GM23338 (cell line): ENCODE results near the gene TCF12.

ENCODE experiments used
- CREB1 ChIP-seq: fragments of 250-450 bp; sonication (Bioruptor Pico); IDR thresholded peaks from 2 replicates; pipeline ENCODE4 v1.5.0; 2020; ENCODE audit warnings: low read depth, mild to moderate bottlenecking, moderate library complexity
- CTCF ChIP-seq, 2 experiments: fragments of 200-600 bp in 1 of 2; sonication (generic) in 1 of 2; conservative IDR thresholded peaks; 2 replicates each; pipeline versions ENCODE4 v1.5.1 to v1.6.1; 2016 to 2017; ENCODE audit warnings: antibody characterized with exemption in 2 of 2, low read depth in 2 of 2, mild to moderate bottlenecking in 2 of 2, moderate library complexity in 1 of 2
- EZH2 ChIP-seq: fragments of 200-600 bp; sonication (generic); IDR thresholded peaks from one replicate; pipeline ENCODE4 v1.8.0; 2017; ENCODE audit warnings: antibody characterized with exemption, mild to moderate bottlenecking, low read depth; ENCODE audit not compliant: unreplicated experiment
- EZH2phosphoT487 ChIP-seq: fragments of 200-600 bp; sonication (generic); IDR thresholded peaks from one replicate; pipeline ENCODE4 v1.8.1; 2018; ENCODE audit warnings: antibody characterized with exemption; ENCODE audit not compliant: unreplicated experiment
- JUNB ChIP-seq: IDR thresholded peaks from one replicate; pipeline ENCODE4 v1.6.1; 2016; ENCODE audit warnings: antibody characterized with exemption; ENCODE audit not compliant: unreplicated experiment
- NANOG ChIP-seq: IDR thresholded peaks from 2 replicates; pipeline ENCODE4 v1.6.1; 2016; ENCODE audit warnings: antibody characterized with exemption, borderline replicate concordance
- POLR2AphosphoS5 ChIP-seq: IDR thresholded peaks from 2 replicates; pipeline ENCODE4 v1.6.1; 2016; ENCODE audit warnings: antibody characterized with exemption, low read depth
- REST ChIP-seq: IDR thresholded peaks from one replicate; pipeline ENCODE4 v1.6.1; 2018; ENCODE audit warnings: antibody characterized with exemption; ENCODE audit not compliant: unreplicated experiment
- STAT1 ChIP-seq: IDR thresholded peaks from one replicate; pipeline ENCODE4 v1.6.1; 2016; ENCODE audit warnings: antibody characterized with exemption; ENCODE audit not compliant: unreplicated experiment
- ZNF114 ChIP-seq: fragments of 250-450 bp; sonication (Bioruptor Pico); IDR thresholded peaks from 2 replicates; pipeline ENCODE4 v1.5.0; 2020; ENCODE audit warnings: mild to moderate bottlenecking, moderate library complexity

- no peak for TF ChIP-seq CTCF (conservative IDR thresholded peaks at IDR 0.05; ENCODE audit: low read depth in 2 of 2)
- no peak for TF ChIP-seq EZH2phosphoT487
- TF ChIP-seq EZH2, result no peak
- no peak for TF ChIP-seq NANOG
- no peak for TF ChIP-seq ZNF114
- TF ChIP-seq POLR2AphosphoS5, result no peak
- TF ChIP-seq REST, result no peak
- no peak for TF ChIP-seq CREB1 (CRISPR knock-in tag)
- no peak for TF ChIP-seq JUNB
- no peak for TF ChIP-seq STAT1
Observed at GRCh38 chr15:57324944-57325679, 406.7 kb downstream of the TCF12 start.
